Gastroesophageal sphincter (tissue), 4 donors: ENCODE measurements around the gene CTNNB1. TPM values are rescaled to one million over a fixed set of nuclear protein-coding genes. Genes with fewer than 3 reads are reported as not detected.

Experiments used
- ATAC-seq: fragments of 150-250 bp; one replicate; pipeline ENCODE4 v1.9.1; 2016; ENCODE audit warnings: mild to moderate bottlenecking, moderate library complexity
- H3K27ac ChIP-seq, 4 donors: fragments of 200-600 bp; sonication (generic) in 3 of 4; 1 replicate in 3 of 4; 2 replicates in 1 of 4; pipeline ENCODE4 v1.5.1; 2016 to 2019
- H3K27me3 ChIP-seq: fragments of 200-600 bp; sonication (generic); one replicate; pipeline ENCODE4 v1.5.1; 2019
- H3K36me3 ChIP-seq, 2 donors: fragments of 200-600 bp; sonication (generic); one replicate each; pipeline ENCODE4 v1.5.1; 2019; ENCODE audit warnings: control low read depth in 1 of 2
- H3K4me1 ChIP-seq, 3 donors: fragments of 200-600 bp; sonication (generic); 1 replicate in 2 of 3; 2 replicates in 1 of 3; pipeline ENCODE4 v1.5.1; 2016 to 2019; ENCODE audit warnings: control low read depth in 2 of 3
- H3K4me3 ChIP-seq, 2 donors: fragments of 200-600 bp; sonication (generic); one replicate each; pipeline ENCODE4 v1.5.1; 2019; ENCODE audit warnings: mild to moderate bottlenecking in 1 of 2, moderate library complexity in 1 of 2
- H3K9me3 ChIP-seq, 3 donors: fragments of 200-600 bp; sonication (generic); one replicate each; pipeline ENCODE4 v1.5.1; 2017 to 2019; ENCODE audit warnings: control low read depth in 2 of 3
- EP300 ChIP-seq: sonication (generic); formaldehyde crosslinking; IDR thresholded peaks from one replicate; pipeline ENCODE4 v1.6.1; 2017; ENCODE audit warnings: antibody characterized with exemption, mild to moderate bottlenecking
- POLR2A ChIP-seq, 2 donors: fragments of 450-650 bp; IDR thresholded peaks; one replicate each; pipeline ENCODE4 v1.6.1; 2017; ENCODE audit warnings: antibody characterized with exemption in 2 of 2, mild to moderate bottlenecking in 2 of 2, moderate library complexity in 1 of 2
- POLR2AphosphoS5 ChIP-seq: sonication (generic); formaldehyde crosslinking; IDR thresholded peaks from one replicate; pipeline ENCODE4 v1.6.1; 2017; ENCODE audit warnings: antibody characterized with exemption
- WGBS, 2 donors: methylation state at CpG; one replicate each; pipeline ENCODE4 v1.1.5; 2018; ENCODE audit warnings: low coverage in 1 of 2; 5-methylcytosine and 5-hydroxymethylcytosine counted together
- total RNA-seq, 4 donors: library from RNA; depleted of rRNA; stranded (reverse); fragments of >200 nt; gene quantifications; one replicate each; pipeline ENCODE4 v1.1.0, GENCODE V29; 2016
- TF ChIP-seq, protein P1 (sequence below), 4 experiments: fragments of 200-600 bp in 2 of 4; fragments of 450-650 bp in 2 of 4; sonication (generic) in 1 of 4; IDR thresholded peaks; one replicate each; pipeline ENCODE4 v1.5.1; 2017 to 2019; ENCODE audit warnings: antibody characterized with exemption in 4 of 4, mild to moderate bottlenecking in 2 of 4, moderate library complexity in 2 of 4

Gene CTNNB1
- total RNA-seq, 4 donors from 2014 or later, result 338 to 449 (median 412) TPM

GRCh38 chr3:41209646-41210045 lies 10.3 kb downstream of the CTNNB1 start:
- no peak overlapping the region for H3K4me3 ChIP-seq
- peaks cover 20 to 74% (median 35%) of the 10 kb centered on the region in 3 donors for H3K4me1 ChIP-seq
- no peaks in the 10 kb centered on the region for H3K27me3 ChIP-seq
- H3K36me3 ChIP-seq, result no peaks in the 10 kb centered on the region
- ATAC-seq, result no peak
- no peak for TF ChIP-seq EP300
- no peak for TF ChIP-seq POLR2AphosphoS5
- TF ChIP-seq, protein P1, sequence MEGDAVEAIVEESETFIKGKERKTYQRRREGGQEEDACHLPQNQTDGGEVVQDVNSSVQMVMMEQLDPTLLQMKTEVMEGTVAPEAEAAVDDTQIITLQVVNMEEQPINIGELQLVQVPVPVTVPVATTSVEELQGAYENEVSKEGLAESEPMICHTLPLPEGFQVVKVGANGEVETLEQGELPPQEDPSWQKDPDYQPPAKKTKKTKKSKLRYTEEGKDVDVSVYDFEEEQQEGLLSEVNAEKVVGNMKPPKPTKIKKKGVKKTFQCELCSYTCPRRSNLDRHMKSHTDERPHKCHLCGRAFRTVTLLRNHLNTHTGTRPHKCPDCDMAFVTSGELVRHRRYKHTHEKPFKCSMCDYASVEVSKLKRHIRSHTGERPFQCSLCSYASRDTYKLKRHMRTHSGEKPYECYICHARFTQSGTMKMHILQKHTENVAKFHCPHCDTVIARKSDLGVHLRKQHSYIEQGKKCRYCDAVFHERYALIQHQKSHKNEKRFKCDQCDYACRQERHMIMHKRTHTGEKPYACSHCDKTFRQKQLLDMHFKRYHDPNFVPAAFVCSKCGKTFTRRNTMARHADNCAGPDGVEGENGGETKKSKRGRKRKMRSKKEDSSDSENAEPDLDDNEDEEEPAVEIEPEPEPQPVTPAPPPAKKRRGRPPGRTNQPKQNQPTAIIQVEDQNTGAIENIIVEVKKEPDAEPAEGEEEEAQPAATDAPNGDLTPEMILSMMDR (IDR thresholded peaks at IDR 0.05), result no peak
- TF ChIP-seq POLR2A (IDR thresholded peaks at IDR 0.05), result no peak
- whole genome bisulfite sequencing, 2 donors, result 73 to 82% methylated on average over 5 of the region's 5 CpGs
- H3K9me3 ChIP-seq, result no peaks in the 10 kb centered on the region
- no peak overlapping the region for H3K27ac ChIP-seq

DNA sequence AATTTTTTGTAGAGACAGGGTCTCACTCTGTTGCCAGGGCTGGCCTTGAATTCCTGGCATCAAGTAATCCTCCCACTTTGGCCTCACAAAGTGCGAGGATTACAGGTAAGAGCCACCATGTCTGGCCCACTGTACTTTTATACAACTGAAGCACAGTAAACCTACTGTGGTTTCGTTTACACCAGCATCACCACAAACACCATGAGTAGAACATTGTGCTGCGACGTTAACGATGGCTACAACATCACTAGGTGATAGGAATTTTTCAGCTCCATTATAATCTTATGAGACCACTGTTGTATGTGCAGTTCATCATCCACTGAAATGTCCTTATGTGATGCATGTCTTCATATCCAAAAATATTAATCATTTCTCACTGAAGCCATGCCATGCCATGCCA lies 11.7 kb downstream of the CTNNB1 start:
- no peaks in the 10 kb centered on the region for H3K36me3 ChIP-seq
- no peak overlapping the region for H3K4me3 ChIP-seq
- H3K27me3 ChIP-seq, result no peaks in the 10 kb centered on the region
- H3K27ac ChIP-seq, result no peak overlapping the region
- WGBS, 2 donors, result 82 to 88% methylated on average over 5 of the region's 5 CpGs
- TF ChIP-seq POLR2A (IDR thresholded peaks at IDR 0.05) (no peak), POLR2AphosphoS5 (no peak), EP300 (no peak)
- TF ChIP-seq, protein P1 (IDR thresholded peaks at IDR 0.05), result no peak
- ATAC-seq, result no peak
- peaks cover 20 to 73% (median 30%) of the 10 kb centered on the region in 3 donors for H3K4me1 ChIP-seq
- H3K9me3 ChIP-seq, result no peaks in the 10 kb centered on the region

GRCh38 chr3:41212088-41212487 lies 12.8 kb downstream of the CTNNB1 start:
- H3K4me1 ChIP-seq, result peaks cover 17 to 73% (median 19%) of the 10 kb centered on the region in 3 donors

GRCh38 chr3:41213588-41213987 lies 14.3 kb downstream of the CTNNB1 start:
- no peak for ATAC-seq
- Histone ChIP-seq H3K27ac (no peak overlapping the region), H3K36me3 (no peaks in the 10 kb centered on the region), H3K27me3 (no peaks in the 10 kb centered on the region), H3K4me3 (no peak overlapping the region), H3K9me3 (no peaks in the 10 kb centered on the region), H3K4me1 (peaks cover 8 to 73% (median 10%) of the 10 kb centered on the region in 3 donors)
- no peak for TF ChIP-seq POLR2AphosphoS5
- WGBS, 2 donors, result 44 to 45% methylated on average over 2 of the region's 2 CpGs

More at GRCh38 chr3:41212088-41212487, 12.8 kb downstream of the CTNNB1 start:
- H3K27ac ChIP-seq, result no peak overlapping the region
- no peak overlapping the region for H3K4me3 ChIP-seq
- TF ChIP-seq, protein P1 (IDR thresholded peaks at IDR 0.05), result no peak
- no peak for TF ChIP-seq POLR2A (IDR thresholded peaks at IDR 0.05)
- 86% methylated on average over 1 to 2 of the region's 2 CpGs for WGBS, 2 donors
- H3K9me3 ChIP-seq, result no peaks in the 10 kb centered on the region
- H3K36me3 ChIP-seq, result no peaks in the 10 kb centered on the region
- no peak for ATAC-seq
- no peaks in the 10 kb centered on the region for H3K27me3 ChIP-seq

- peaks cover 12 to 95% (median 14%) of the 10 kb centered on the region in 3 donors for H3K4me1 ChIP-seq
- no peak for ATAC-seq
- no peaks in the 10 kb centered on the region for H3K9me3 ChIP-seq
- TF ChIP-seq, protein P1 (IDR thresholded peaks at IDR 0.05), result no peak
- TF ChIP-seq POLR2AphosphoS5 (no peak), POLR2A (IDR thresholded peaks at IDR 0.05) (no peak), EP300 (no peak)
- no peaks in the 10 kb centered on the region for H3K27me3 ChIP-seq
- no peak overlapping the region for H3K4me3 ChIP-seq
- H3K36me3 ChIP-seq, result no peaks in the 10 kb centered on the region
- 70 to 73% methylated on average over 2 of the region's 2 CpGs for WGBS, 2 donors
- no peak overlapping the region for H3K27ac ChIP-seq
Measured at GRCh38 chr3:41216422-41216821, 17.1 kb downstream of the CTNNB1 start.
